HG03064 (cell line): ENCODE results near the gene PPP2R5E.
A peak's percentile ranks its signal among the peaks of the same experiment; 100 is the strongest.
"Not testable (repeated sequence)": the region's sequence is repeated elsewhere in the genome, so short reads cannot be mapped to it uniquely, and the experiment has no call there.

Source experiments
- ATAC-seq: cut with Tn5 transposase; IDR thresholded peaks from one replicate; pipeline ENCODE4 v1.9.1; 2021; ENCODE audit warnings: low read depth; ENCODE audit not compliant: unreplicated experiment

Gene PPP2R5E

DNA sequence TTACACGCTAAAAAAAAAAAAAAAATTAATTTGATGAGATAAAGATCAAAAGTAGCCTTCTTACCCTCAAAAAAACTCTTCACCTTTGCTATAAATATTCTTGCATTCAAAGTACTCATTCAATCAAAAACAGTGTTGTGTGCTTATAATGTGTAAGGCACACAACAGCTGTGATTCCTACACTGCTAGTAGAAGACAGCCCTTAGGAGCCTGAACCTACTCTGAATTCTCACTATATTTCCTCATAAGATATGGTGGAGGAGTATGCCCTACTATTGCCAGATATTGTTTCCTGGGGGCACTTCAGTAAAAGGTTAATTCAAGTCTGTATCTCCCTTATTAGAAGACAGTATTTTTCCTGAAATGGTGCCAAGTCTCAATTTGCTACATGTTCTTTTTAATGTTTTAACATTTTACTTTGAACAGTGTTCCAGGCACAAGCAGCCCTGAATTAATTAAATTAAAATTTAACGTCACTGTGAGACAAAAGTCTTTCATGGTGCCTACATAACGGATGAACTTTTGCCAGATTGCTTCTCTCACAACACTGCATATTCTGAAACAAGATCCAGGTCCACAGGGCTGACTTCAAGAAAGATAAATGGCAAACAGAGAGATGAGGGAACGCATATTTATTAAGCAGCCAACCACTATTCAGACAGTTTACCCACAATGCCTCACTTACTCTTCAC, 19.3 kb downstream of the PPP2R5E start:
- ATAC-seq = no peak

DNA sequence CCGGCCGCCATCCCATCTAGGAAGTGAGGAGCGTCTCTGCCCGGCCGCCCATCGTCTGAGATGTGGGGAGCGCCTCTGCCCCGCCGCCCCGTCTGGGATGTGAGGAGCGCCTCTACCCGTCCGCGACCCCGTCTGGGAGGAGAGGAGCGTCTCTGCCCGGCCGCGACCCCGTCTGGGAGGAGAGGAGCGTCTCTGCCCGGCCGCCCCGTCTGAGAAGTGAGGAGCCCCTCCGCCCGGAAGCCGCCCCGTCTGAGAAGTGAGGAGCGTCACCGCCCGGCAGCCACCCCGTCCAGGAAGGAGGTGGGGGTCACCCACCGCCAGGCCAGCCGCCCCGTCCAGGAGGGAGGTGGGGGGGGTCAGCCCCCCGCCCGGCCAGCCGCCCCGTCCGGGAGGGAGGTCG, 20.7 kb downstream of the PPP2R5E start:
- ATAC-seq = not testable (repeated sequence)

DNA sequence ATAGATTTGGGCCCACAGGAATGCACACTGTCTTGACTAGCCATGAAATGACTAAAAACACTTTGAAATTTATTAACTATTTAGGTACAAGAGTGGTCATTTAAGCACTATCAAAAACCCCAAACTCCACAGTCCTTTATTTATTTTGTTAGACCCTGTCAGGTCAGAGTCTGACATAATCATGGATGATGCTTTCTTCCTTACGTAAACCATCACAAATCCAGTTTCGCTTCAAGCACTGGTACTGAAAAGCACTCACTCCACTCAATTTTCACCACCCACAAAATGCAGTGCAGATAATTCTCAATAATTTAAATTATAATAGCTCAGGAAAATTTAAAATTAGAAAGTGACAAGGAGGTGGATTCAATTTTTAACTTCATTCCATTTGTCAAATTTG, 25.8 kb downstream of the PPP2R5E start:
- ATAC-seq = no peak

DNA sequence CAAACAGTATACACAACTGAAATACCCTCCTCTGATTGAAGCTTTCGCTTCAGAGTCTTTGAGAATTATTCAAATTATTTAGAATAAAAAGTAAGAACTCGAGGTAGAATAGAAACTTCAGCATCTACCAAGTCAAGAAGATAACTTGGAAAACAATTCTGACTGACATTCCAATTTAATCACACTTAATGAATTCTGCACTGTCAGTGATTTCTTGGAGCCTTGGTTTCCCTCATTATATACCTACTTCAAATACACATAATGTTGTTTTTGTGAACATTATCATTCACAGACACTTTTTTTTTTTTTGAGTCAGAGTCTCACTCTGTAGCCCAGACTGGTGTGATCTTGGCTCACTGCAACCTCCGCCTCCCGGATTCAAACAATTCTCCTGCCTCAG, 27.9 kb downstream of the PPP2R5E start:
- ATAC-seq = no peak

DNA sequence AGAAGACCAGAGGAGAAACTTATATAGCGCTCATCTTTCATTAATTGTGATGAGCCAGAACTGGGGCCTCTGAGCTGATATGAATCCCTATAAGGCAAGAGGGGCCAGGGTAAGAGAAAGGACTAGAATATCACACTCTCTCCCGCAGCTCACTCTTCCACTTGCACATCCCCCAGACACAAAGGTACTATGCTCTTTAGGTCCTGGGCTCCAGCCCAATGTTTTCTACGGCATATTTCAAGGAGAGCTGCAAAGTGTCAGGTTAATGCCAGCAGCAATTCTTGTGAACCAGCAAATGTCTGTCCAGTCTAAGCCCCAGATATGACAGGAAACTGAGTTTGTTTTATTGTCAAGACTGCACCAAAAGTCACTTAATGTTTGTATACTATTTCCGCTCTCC, 29.4 kb downstream of the PPP2R5E start:
- no peak for ATAC-seq

DNA sequence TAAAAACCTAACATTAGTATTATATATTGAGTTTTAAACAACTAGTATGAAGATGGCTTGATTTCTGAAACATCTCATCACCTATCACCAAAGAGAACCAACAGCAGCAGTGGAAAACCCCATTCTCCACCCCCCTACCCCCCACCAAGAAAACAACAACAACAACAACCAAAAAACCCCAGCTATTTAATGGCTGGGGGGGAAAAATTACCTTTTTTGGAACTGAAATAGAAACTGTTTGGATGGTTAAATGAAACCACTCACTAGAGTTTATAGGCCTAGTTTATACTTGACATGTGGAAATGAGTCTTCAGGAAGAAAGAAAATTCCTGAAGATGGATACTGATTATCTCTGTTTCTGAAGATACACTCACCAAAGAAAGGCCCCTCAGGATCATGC, 30.3 kb downstream of the PPP2R5E start:
- no peak for ATAC-seq

DNA sequence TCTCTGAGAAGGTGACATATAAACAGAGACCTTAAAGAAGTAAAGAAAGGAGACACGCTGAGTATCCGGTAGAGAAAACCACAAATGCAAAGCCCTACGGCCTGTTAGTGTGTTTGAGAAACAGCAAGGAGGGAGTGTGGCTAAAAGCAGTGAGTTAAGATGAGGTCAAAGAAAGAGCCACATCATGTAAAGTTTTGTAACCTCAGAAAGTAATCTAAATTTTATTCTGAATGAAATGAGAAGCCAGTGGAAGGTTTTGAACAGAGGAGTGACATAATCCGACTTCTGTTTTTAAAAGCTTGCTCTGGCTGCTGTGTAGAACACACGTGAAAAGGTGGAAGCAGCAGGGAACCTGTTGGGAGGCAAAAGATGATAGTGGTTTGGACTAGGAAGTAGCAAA, 32.6 kb downstream of the PPP2R5E start:
- peak; percentile 86 for ATAC-seq

DNA sequence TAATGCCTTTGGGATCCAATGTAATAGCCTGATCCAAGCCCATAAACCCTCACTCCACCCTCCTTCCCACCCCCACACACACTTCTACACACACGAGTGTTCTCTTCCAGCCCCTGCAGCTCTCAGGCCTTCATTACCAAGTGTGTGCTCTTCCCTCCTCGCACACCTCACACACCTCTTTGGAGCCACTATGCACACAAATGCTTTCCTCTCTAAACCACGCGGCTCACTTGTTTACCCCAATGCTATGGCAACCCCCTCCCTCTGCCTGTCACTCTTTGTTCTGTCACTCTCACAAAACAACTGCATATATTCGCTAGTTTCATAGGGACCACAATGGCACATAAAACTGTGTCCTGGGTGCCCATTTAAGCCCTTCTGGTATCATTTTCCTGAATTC, 35.1 kb downstream of the PPP2R5E start:
- no peak for ATAC-seq

DNA sequence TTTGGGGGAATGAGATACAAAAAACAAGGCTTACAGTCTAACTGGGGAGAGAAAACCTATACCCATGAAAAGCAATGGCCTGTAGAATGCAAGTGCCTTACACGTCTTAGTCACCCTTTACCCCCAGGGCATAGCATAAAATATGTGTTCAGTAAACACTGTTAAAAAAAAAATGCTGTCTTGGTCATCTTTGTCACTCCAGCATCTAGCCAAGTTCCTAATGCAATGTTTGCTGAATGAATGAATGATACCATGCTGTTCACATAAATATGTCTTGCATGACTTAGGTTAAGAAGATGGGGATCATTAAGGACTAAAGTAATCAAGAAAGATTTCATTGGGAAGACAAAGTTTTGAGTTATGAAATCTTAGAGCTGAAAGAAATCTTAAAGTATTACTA, 38.5 kb downstream of the PPP2R5E start:
- ATAC-seq = no peak

DNA sequence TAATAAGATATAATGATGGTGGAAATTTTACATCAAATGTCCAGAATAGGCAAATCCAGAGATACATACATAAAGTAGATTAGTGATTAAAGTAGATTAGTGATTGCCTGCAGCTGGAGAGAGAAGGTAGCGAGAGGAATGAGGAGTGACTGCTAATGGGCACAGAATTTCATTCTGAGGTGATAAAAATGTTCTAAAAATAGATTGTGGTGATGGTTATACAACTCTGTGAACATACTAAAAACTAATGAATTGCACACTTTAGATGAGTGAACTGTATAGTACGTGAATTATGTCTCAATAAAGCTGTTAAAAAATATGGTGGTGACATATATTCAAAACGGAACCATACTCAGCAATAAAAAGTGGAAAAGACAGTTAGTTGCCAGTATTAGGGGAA, 41.7 kb downstream of the PPP2R5E start:
- no peak for ATAC-seq

DNA sequence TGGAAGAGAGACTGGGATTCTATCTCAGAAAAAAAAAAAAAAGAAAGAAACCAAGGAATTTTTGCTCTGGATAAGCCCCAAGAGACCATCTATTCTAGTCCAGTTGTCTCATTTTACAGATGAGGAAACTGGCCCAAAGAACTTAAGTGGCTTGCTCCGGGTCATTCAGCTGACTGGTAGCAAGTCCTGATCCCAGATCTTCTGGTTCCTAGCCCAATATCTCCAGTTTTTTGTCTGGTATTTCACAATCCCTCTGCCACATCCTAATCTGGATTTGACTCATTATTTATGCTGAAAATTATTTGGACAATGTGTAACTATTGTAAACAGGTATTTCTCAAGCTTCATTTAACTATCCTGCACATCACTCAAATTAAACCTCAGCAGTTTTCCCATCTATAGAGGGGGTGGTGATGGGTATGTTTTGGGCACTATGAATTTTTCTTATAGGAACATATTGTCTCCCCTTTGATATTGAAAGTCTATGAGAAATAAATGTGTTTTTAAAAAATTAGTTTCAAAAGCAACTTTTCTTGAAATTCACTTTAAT, 43.4 kb downstream of the PPP2R5E start:
- no peak for ATAC-seq

DNA sequence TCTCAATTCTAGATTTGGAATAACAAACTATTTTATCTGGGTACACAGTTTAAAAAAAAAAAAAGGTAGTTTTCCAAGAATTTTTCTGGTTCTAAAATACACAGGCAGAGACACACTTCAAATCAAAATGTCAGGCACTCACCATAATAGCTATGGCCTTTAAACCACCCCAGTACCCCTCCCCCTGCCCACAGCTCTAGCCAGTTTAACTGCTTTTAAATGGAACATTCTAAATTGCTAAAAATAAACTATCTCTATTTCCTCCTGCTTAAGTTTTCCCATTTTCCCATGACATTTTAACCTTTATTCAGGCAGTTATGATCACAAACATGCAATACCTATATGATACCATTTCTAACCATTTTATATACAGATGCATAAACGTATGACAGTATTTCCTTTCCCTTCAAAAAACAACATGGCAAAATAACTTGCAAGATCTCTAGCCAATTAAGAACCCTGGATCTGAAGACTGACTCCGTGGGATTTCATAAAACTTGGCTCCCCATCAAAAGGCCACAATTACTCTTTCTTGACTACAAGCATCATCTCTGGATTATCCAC, 46.3 kb downstream of the PPP2R5E start:
- no peak for ATAC-seq

DNA sequence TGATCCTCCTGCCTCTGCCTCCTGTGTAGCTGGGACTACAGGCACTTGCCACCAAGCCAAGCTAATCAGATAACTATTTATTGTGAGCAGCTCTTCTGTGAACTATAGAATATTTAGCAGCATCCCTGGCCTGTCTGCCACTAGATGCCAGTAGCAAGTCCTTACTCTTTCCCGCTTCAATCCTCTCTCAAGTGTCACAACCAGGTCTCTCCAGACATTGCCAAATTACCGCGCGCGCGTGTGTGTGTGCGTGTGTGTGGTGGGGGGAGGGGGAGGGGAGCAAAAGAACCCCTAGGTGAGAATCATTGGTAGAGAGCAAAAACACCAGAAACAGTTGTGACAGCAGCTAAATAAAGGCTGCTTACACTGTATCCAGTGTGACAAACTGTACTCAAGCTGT, 49.9 kb downstream of the PPP2R5E start:
- no peak for ATAC-seq

DNA sequence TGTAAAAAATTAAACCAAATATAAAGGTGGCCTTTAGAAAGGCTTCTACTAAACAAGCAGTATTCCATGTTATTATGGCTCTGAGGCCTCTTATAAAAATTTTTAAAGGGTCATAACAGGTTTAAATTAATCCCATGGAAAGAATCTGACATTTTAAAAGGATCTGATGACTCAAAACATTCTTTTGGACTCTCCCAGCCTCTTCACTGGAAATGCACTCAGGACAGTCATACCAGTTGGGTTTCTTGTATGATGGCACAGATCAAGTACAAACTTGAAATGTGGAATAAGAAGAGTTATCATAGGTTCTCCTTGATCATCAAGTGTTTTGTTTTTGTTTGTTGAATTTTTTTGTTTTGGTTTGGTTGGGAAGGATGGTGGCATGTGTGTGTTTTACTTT, 50.8 kb downstream of the PPP2R5E start:
- ATAC-seq = no peak

DNA sequence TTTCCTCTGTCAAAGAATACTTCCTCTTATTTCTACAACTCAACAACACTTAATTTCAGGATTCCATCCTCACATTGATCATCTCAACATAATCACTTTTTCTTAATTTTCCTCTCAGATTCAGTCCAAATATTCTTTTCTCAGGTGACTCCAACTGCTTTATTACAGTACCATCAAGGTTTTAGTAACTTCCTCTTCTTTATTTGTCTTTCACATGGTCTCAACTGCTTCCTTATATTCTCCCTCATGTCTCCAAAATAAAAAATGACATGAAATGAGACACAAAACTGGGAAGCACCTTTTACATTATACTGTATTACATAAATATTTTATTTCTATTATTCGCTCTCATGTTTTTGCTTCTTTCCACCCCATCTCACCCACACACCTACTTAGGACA, 55.5 kb downstream of the PPP2R5E start:
- no peak for ATAC-seq

DNA sequence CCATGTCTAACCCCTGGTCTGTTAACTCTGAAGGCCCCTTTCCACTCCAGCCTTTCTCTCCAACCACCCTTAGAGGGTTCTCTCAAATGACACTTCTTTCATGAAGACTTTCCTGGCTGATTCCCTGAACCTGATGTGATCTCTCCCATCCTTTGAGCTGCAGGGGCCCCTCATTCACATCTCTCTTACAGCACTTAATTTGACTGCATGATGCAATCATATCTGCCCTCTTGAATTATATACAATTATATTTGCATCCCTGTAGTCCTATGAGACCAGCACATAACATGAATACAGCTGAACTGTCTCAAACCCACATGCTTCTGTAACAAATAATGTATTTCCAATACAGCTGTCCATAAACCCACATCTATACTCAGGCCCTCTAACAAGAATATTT, 56.4 kb downstream of the PPP2R5E start:
- no peak for ATAC-seq

DNA sequence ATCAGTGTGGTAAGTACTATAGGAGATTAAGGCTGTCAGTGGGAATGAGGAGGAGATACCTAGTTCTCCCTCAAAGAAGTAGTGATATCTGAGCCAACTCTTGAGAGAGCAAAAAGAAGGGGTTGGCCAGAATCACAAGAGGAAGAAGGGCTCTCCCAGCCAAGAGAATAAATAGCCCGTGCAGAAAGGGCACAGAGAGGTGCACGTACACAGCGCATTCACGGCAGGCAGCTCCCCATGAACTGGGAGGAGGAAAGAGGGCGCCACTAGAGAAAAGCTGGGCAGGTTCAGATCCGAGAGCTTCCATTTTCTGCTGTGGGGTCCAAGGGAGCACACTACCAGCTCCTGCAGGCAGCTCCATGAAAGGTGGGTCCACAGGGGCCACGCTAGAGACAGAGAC, 59.9 kb downstream of the PPP2R5E start:
- no peak for ATAC-seq

DNA sequence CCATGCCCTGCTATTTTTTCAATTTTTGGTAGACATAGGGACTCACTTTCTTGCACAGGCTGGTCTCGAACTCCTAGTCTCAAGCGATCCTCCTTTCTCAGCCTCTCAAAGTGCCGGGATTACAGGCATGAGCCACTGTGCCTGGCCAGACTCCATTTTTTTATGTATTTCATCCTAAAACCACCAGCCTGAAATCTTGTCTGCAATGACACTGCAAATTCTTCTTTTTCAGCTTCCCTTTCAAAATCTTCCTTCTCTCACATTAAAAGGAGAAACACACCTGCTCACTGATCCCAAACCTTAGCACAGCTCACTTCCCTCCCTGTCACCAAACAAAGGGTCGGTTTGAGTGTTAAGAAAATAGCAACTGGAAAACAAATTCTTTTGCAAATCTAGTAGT, 62.6 kb downstream of the PPP2R5E start:
- no peak for ATAC-seq

DNA sequence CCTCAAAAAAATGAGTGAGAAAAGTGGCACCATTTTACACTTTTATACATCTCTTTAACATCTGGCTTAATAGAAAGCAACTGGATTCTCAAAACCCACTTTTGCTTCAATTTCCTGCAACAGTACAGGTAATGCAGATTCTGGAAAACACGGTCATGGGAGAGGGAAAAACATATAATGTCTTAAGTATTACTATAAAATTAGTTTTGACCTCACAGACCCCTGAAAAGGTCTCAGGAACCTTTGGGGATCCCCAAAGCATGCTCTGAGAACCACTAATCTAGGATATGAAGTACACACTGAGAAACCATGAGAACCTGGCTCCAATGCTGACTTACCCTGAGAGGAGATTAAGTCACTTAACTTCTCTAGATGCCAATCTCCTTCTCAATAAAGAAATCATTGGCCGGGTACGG, 64.7 kb downstream of the PPP2R5E start:
- ATAC-seq = peak; percentile 43

DNA sequence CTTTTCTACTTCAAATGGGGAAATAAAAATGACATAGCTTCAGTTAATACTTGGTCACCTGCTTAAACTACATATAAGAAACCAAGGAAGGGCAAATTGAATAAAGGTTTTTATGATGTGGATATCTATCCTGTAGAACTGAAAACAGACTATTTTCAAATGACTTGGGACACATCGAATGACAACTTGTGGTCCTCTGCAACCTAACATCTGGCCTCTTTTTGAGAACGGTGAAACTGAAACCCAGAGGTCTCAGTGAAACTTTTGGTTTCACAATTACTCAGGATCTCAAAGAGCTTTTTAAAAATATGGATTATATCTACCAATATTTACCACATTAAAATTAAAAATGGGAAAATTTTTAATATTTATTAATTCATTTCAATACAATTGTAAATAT, 65.2 kb downstream of the PPP2R5E start:
- ATAC-seq = peak; percentile 85

DNA sequence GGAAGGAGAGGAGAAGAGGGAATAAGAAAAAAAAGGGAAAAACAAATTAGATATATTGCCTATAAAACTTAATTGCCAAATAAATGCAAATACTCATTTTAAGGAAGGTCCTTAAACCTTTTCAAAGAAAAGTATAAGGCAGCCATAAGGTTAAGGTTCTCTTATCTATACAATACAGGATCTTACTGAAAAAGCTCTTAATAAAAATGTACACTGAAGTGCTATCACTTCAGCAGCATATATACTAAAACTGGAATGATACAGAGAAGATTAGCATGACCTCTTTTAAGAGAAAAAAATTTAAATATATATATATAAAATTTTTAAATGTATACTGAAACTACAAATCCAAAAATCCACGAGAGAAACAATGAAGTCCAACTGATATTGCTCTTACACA, 65.6 kb downstream of the PPP2R5E start:
- no peak for ATAC-seq

DNA sequence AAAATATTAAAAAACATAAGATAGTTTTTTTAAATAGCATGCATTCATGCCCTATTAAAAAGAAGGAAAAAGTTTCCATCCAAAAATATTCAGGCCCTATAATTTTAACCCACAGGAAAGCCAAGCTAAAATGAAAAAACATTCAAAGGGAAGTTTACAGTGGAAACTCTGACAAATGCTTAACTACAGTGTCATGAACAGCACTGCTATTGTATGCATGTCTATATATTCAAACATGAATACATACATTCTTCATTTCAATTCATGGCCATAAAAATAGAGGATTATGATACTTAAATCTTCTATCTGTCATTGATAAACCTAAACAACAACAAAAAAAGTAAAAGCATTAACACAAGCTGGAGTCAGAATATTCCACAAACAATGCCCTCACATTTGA, 67.4 kb downstream of the PPP2R5E start:
- ATAC-seq = no peak
